HepG2 (cell line): Measurements from ENCODE around the gene TTC6. TPM values are rescaled to one million over a fixed set of nuclear protein-coding genes. Genes with fewer than 3 reads are reported as not detected.
A peak's percentile ranks its signal among the peaks of the same experiment; 100 is the strongest.

Experiments used
- ATAC-seq: fragments of 200-7000 bp; cut with Tn5 transposase; 3 replicates; pipeline ENCODE4 v1.9.1; 2020; ENCODE audit warnings: mild to moderate bottlenecking, moderate library complexity
- BruUV-seq: library from RNA; stranded (reverse); fragments of 400-500 nt; replicated peaks from 2 replicates; lab custom pipeline; 2021; lab: Mats Ljungman, UMichigan
- CTCF ChIA-PET: fragments of 300-600 bp; formaldehyde crosslinking; extraction: SDS; loops from one replicate; lab custom pipeline; 2021; ENCODE audit warnings: low total read pairs, inconsistent platforms, low intra/inter-chr PET ratio; lab: Yijun Ruan, JAX
- POLR2A ChIA-PET: fragments of 350-600 bp; sonication (Branson Sonifier 250); formaldehyde crosslinking; loops from one replicate; lab custom pipeline; 2020; ENCODE audit warnings: antibody characterized with exemption, inconsistent platforms; lab: Yijun Ruan, JAX
- DNase-seq: peaks from one replicate; pipeline ENCODE4 v3.0.0-alpha.2; 2015; ENCODE audit warnings: low spot score
- FAIRE-seq: peaks from 3 replicates; lab custom pipeline; 2011; peaks lifted over from hg19 to GRCh38; lab: Jason Lieb, UNC
- H2AFZ ChIP-seq: one replicate; pipeline ENCODE4 v1.6.1; 2011; ENCODE audit warnings: low read length, inconsistent platforms
- H3K27ac ChIP-seq: fragments of 300-600 bp; 3 replicates; pipeline ENCODE4 v1.8.0; 2011; ENCODE audit warnings: mixed run types, mild to moderate bottlenecking, mixed read lengths, low read length, inconsistent platforms; ENCODE audit not compliant: insufficient read depth; ENCODE audit errors: extremely low read length
- H3K27me3 ChIP-seq, 2 experiments: fragments of 200-600 bp in 1 of 2; 2 replicates in 1 of 2; 3 replicates in 1 of 2; pipeline versions ENCODE4 v1.6.0 to v1.8.0; 2011; ENCODE audit warnings: low read length in 2 of 2, mild to moderate bottlenecking in 2 of 2, moderate library complexity in 2 of 2, inconsistent platforms in 1 of 2; ENCODE audit not compliant: insufficient read depth in 2 of 2, control insufficient read depth in 1 of 2
- H3K36me3 ChIP-seq, 2 experiments: fragments of 200-600 bp in 1 of 2; replicated peaks in 1 of 2; 2 replicates in 1 of 2; 3 replicates in 1 of 2; pipeline versions ENCODE4 v1.5.1 to v1.8.0; 2011; ENCODE audit warnings: low read length in 2 of 2, inconsistent platforms in 1 of 2; ENCODE audit not compliant: insufficient read depth in 2 of 2, control insufficient read depth in 1 of 2
- H3K4me1 ChIP-seq: 2 replicates; pipeline ENCODE4 v1.5.1; 2012; ENCODE audit warnings: low read length, inconsistent platforms; ENCODE audit not compliant: insufficient read depth
- H3K4me2 ChIP-seq: 2 replicates; pipeline ENCODE4 v1.6.0; 2011; ENCODE audit warnings: low read depth, low read length, inconsistent platforms
- H3K4me3 ChIP-seq, 3 experiments: fragments of 200-600 bp in 1 of 3; sonication (generic), shearing (Covaris generic) in 1 of 3; replicated peaks in 1 of 3; 2 replicates each; pipeline ENCODE4 v1.5.1; 2011 to 2016; ENCODE audit warnings: low read length in 3 of 3, inconsistent platforms in 2 of 3, low read depth in 2 of 3, mild to moderate bottlenecking in 2 of 3, control low read depth in 1 of 3, mixed read lengths in 1 of 3; ENCODE audit not compliant: insufficient read depth in 1 of 3
- H3K79me2 ChIP-seq: one replicate; pipeline ENCODE4 v1.6.1; 2011; ENCODE audit warnings: low read length, inconsistent platforms; ENCODE audit not compliant: insufficient read depth
- H3K9ac ChIP-seq: 2 replicates; pipeline ENCODE4 v1.6.0; 2011; ENCODE audit warnings: mild to moderate bottlenecking, low read depth, low read length, inconsistent platforms; ENCODE audit not compliant: insufficient read depth
- H3K9me3 ChIP-seq: 2 replicates; pipeline ENCODE4 v1.5.1; 2012; ENCODE audit warnings: mild to moderate bottlenecking, low read length
- H4K20me1 ChIP-seq: 2 replicates; pipeline ENCODE4 v1.6.0; 2011; ENCODE audit warnings: inconsistent platforms, mild to moderate bottlenecking, low read length, moderate library complexity; ENCODE audit not compliant: insufficient read depth
- ARNT2 ChIP-seq: sonication (generic); formaldehyde crosslinking; IDR thresholded peaks from 2 replicates; pipeline ENCODE4 v1.8.0; 2022; ENCODE audit warnings: mild to moderate bottlenecking, low read depth, missing genetic modification reagents, moderate library complexity
- BATF2 ChIP-seq: sonication (generic); formaldehyde crosslinking; IDR thresholded peaks from 2 replicates; pipeline ENCODE4 v1.8.0; 2022; ENCODE audit warnings: mild to moderate bottlenecking, missing genetic modification reagents, moderate library complexity
- DR1 ChIP-seq: sonication (generic); formaldehyde crosslinking; IDR thresholded peaks from 2 replicates; pipeline ENCODE4 v1.8.0; 2021; ENCODE audit warnings: mild to moderate bottlenecking, missing genetic modification reagents, inconsistent platforms
- FLYWCH1 ChIP-seq: sonication (generic); formaldehyde crosslinking; IDR thresholded peaks from 2 replicates; pipeline ENCODE4 v1.8.1; 2023; ENCODE audit warnings: mild to moderate bottlenecking, missing genetic modification reagents
- FOXK1 ChIP-seq: sonication (generic); formaldehyde crosslinking; IDR thresholded peaks from 2 replicates; pipeline ENCODE4 v1.4.0; 2020; ENCODE audit warnings: low read depth, missing genetic modification reagents, borderline replicate concordance
- HNRNPUL1 ChIP-seq: fragments of 200-400 bp; formaldehyde crosslinking; IDR thresholded peaks from 2 replicates; pipeline ENCODE4 v1.6.1; 2017; ENCODE audit warnings: low read depth, mild to moderate bottlenecking, low read length, moderate library complexity
- REL ChIP-seq: sonication (generic); formaldehyde crosslinking; conservative IDR thresholded peaks from 2 replicates; pipeline ENCODE4 v1.8.0; 2022; ENCODE audit warnings: mild to moderate bottlenecking, missing genetic modification reagents, moderate library complexity
- SMAD1 ChIP-seq: sonication (generic); formaldehyde crosslinking; IDR thresholded peaks from 2 replicates; pipeline ENCODE4 v1.4.0; 2020; ENCODE audit warnings: missing genetic modification reagents, low read depth, mild to moderate bottlenecking, borderline replicate concordance
- TCF7 ChIP-seq: sonication (generic); IDR thresholded peaks from 2 replicates; pipeline ENCODE4 v1.6.1; 2016; ENCODE audit warnings: antibody characterized with exemption, low read depth
- TCF7L2 ChIP-seq: IDR thresholded peaks from 2 replicates; pipeline ENCODE4 v1.6.1; 2011; ENCODE audit warnings: mild to moderate bottlenecking, low read depth, low read length, moderate library complexity
- TEF ChIP-seq: sonication (generic); formaldehyde crosslinking; IDR thresholded peaks from 2 replicates; pipeline ENCODE4 v1.5.0; 2020; ENCODE audit warnings: missing genetic modification reagents
- ZBTB43 ChIP-seq: sonication (generic); formaldehyde crosslinking; conservative IDR thresholded peaks from 2 replicates; pipeline ENCODE4 v1.4.0; 2020; ENCODE audit warnings: missing genetic modification reagents
- ZBTB44 ChIP-seq: sonication (generic); formaldehyde crosslinking; IDR thresholded peaks from 2 replicates; pipeline ENCODE4 v1.4.0; 2020; ENCODE audit warnings: missing genetic modification reagents
- ZNF20 ChIP-seq: sonication (generic); formaldehyde crosslinking; IDR thresholded peaks from 2 replicates; pipeline ENCODE4 v1.4.0; 2020; ENCODE audit warnings: mild to moderate bottlenecking, moderate library complexity, missing genetic modification reagents
- ZNF383 ChIP-seq: sonication (generic); formaldehyde crosslinking; IDR thresholded peaks from 2 replicates; pipeline ENCODE4 v1.4.0; 2020; ENCODE audit warnings: missing genetic modification reagents, mild to moderate bottlenecking, borderline replicate concordance
- ZNF496 ChIP-seq: sonication (generic); formaldehyde crosslinking; IDR thresholded peaks from 2 replicates; pipeline ENCODE4 v1.8.1; 2023; ENCODE audit warnings: mild to moderate bottlenecking, moderate library complexity, missing genetic modification reagents; ENCODE audit not compliant: insufficient replicate concordance
- ZNF605 ChIP-seq: sonication (generic); formaldehyde crosslinking; IDR thresholded peaks from 2 replicates; pipeline ENCODE4 v1.8.0; 2022; ENCODE audit warnings: mild to moderate bottlenecking, missing genetic modification reagents
- WGBS: methylation state at CpG from one replicate; pipeline ENCODE4 v1.1.6; 2017; ENCODE audit warnings: low lambda C conversion rate; 5-methylcytosine and 5-hydroxymethylcytosine counted together
- in situ Hi-C: cut with HindIII; loops from 2 replicates; pipeline ENCODE4 v1.10.0; 2017; ENCODE audit warnings: low pct_unique_long_range_greater_than_20kb; ENCODE audit not compliant: extremely low pct_ligation_motif_present
- intact Hi-C: fragments of 100-400 bp; cut with micrococcal nuclease; formaldehyde crosslinking; loops from one replicate; pipeline ENCODE4 v1.10.0; 2022; ENCODE audit not compliant: unreplicated experiment
- polyA plus RNA-seq, 8 experiments: library from polyadenylated mRNA; depleted of rRNA in 3 of 8; stranded (reverse) in 7 of 8; unstranded in 1 of 8; fragments of >200 nt; fragmentation: Illumina TruSeq in 4 of 8; extraction: Trizol in 4 of 8; gene quantifications; 2 replicates each; pipeline versions ENCODE4 v1.2.1 to v1.2.3, GENCODE V29; 2011 to 2016; ENCODE audit warnings: low read depth in 4 of 8, missing spikeins in 1 of 8, mixed read lengths in 1 of 8; ENCODE audit not compliant: insufficient read depth in 1 of 8
- total RNA-seq, 5 experiments: library from RNA; depleted of rRNA; stranded (reverse); fragments of >200 nt; fragmentation: Illumina TruSeq; extraction: Trizol; gene quantifications; 2 replicates each; pipeline ENCODE4 v1.2.3, GENCODE V29; 2016; ENCODE audit warnings: low read depth in 1 of 5

Gene TTC6
- total and polyA plus RNA-seq, 2 of the 13 experiments (the other 11 are each of a cell fraction or from before 2014, with no cell fraction given) = 9.3 to 27.4 TPM

GRCh38 chr14:37595809-37596621 lies 586 bp downstream of the TTC6 start (continued):
- no peak for TF ChIP-seq BATF2
- peak; percentile 88 for TF ChIP-seq ARNT2 (CRISPR knock-in tag)
- no peak for TF ChIP-seq TCF7
- peak; percentile 90 for TF ChIP-seq ZNF605 (CRISPR knock-in tag)
- TF ChIP-seq DR1 (CRISPR knock-in tag) = peak; percentile 62; the same call in 1 of the 2 replicates
- no peak for TF ChIP-seq REL

- ChIA-PET CTCF (no interaction called here), POLR2A (interaction anchor here (0.5 to 3.3 kb wide), 17 partner anchors 8 to 1505 kb away, joined by 3 to 48 read pairs (median 8); no protein-coding TSS in a partner anchor)
- H2AFZ ChIP-seq = peak overlapping the region; percentile 66
- H3K79me2 ChIP-seq = peaks cover 62% of the 10 kb centered on the region
- intact Hi-C loops = loop anchor here (1.0 to 2.0 kb wide), 3 partner anchors 194 to 268 kb away; no protein-coding TSS in a partner anchor
- H3K27me3 ChIP-seq = no peaks in the 10 kb centered on the region; a peak in 1 of 5 replicates
- ATAC-seq = no peak
- DNase-seq = no peak
- BruUV-seq = no TSS peak
- in situ Hi-C loops = no loop called here
- H3K27ac ChIP-seq = peak overlapping the region; percentile 96
- H3K4me3 ChIP-seq = peak overlapping the region; percentile 87 to 96 (median 95); a peak in 5 of 6 replicates
- FAIRE-seq = no peak
- peak overlapping the region; percentile 94 for H3K9ac ChIP-seq
- WGBS = 90% methylated on average over 7 of the region's 7 CpGs
- peak overlapping the region; percentile 92 for H3K4me2 ChIP-seq
- peaks cover 7 to 9% of the 10 kb centered on the region in 2 experiments; a peak in 4 of 5 replicates for H3K36me3 ChIP-seq
- peaks cover 42% of the 10 kb centered on the region for H3K4me1 ChIP-seq
- H3K9me3 ChIP-seq = no peaks in the 10 kb centered on the region
- H4K20me1 ChIP-seq = no peaks in the 10 kb centered on the region
- TF ChIP-seq ZNF383 = 0 out of 2 replicates have a peak, but pooled peaks have one; percentile 1
- no peak for TF ChIP-seq ZNF496 (CRISPR knock-in tag)
- no peak for TF ChIP-seq FOXK1 (CRISPR knock-in tag)
- no peak for TF ChIP-seq ZNF20 (CRISPR knock-in tag)
- TF ChIP-seq TCF7L2 = no peak
- TF ChIP-seq TEF (CRISPR knock-in tag) = no peak
- TF ChIP-seq HNRNPUL1 = 0 out of 2 replicates have a peak, but pooled peaks have one; percentile 17
- no peak for TF ChIP-seq FLYWCH1
- TF ChIP-seq ZBTB44 = 0 out of 2 replicates have a peak, but pooled peaks have one; percentile 5
- TF ChIP-seq ZBTB43 (CRISPR knock-in tag) = no peak
- TF ChIP-seq SMAD1 (CRISPR knock-in tag) = no peak
These were observed 1.5 kb downstream of the TTC6 start for GRCh38 chr14:37596790-37597472.
